Measurements from ENCODE around the gene CDC40. TPM values are rescaled to one million over a fixed set of nuclear protein-coding genes. Genes with fewer than 3 reads are reported as not detected.

Gene CDC40
- total RNA-seq, 4 donors from 2014 or later, result 20.3 to 34.8 (median 23.4) TPM

DNA sequence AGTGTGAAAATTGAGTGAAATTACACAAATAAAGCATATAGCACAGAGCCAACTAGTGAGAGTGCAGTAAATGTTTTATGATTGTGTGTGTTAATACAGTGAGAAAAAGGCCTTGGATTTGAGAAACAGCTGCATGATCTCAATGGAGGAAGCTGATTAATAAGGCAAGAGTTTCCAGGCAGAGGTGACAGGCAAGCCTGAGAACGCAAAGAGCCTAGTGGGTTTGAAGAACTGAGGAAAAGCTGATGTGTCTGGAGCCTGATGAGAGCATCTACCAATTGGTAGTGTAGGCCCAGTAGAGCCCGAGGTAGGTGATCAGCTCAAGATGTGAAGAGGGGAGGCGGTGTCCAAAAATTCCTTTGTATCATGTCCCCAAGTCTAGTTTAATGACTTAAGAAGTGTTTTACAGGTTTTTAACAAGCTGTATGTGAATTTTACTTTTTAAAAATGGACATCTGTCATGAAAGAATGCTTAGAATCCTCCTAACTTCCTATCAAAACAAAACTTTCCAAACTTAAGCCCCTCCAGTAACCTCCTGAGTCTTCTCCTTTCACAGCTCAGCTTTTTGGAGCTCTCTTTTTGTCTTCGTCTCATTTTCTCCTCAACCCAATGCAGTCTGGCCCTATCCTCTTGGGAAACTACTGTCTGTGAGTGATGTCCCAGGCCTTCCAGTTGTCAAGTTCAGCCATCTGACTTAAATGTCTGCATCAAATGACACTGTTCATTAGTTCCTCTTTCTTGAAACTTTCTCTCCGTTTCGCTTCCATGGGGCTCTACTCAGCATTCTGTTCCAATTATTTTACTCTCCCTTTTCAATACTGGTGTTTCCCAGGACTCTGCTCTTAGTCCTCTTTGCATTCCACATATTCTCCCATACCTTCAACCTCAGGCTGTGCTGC lies 1.2 kb downstream of the CDC40 start:
- Histone ChIP-seq H3K4me1 (peaks cover 11 to 15% of the 10 kb centered on the region in 2 donors), H3K27ac (peak overlapping the region in 1 of 2 donors; percentile 92), H3K27me3 (no peaks in the 10 kb centered on the region), H3K36me3 (no peaks in the 10 kb centered on the region), H3K9me3 (no peaks in the 10 kb centered on the region), H3K4me3 (peak overlapping the region; percentile 74 to 89)
- no peak for DNase-seq
- TF ChIP-seq, protein P1, sequence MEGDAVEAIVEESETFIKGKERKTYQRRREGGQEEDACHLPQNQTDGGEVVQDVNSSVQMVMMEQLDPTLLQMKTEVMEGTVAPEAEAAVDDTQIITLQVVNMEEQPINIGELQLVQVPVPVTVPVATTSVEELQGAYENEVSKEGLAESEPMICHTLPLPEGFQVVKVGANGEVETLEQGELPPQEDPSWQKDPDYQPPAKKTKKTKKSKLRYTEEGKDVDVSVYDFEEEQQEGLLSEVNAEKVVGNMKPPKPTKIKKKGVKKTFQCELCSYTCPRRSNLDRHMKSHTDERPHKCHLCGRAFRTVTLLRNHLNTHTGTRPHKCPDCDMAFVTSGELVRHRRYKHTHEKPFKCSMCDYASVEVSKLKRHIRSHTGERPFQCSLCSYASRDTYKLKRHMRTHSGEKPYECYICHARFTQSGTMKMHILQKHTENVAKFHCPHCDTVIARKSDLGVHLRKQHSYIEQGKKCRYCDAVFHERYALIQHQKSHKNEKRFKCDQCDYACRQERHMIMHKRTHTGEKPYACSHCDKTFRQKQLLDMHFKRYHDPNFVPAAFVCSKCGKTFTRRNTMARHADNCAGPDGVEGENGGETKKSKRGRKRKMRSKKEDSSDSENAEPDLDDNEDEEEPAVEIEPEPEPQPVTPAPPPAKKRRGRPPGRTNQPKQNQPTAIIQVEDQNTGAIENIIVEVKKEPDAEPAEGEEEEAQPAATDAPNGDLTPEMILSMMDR (IDR thresholded peaks at IDR 0.05), result no peak
- no peak for TF ChIP-seq POLR2A (IDR thresholded peaks at IDR 0.05)
- intact Hi-C loops (cut with DNase I; ENCODE audit: low total_unique reads), result no loop called here

DNA sequence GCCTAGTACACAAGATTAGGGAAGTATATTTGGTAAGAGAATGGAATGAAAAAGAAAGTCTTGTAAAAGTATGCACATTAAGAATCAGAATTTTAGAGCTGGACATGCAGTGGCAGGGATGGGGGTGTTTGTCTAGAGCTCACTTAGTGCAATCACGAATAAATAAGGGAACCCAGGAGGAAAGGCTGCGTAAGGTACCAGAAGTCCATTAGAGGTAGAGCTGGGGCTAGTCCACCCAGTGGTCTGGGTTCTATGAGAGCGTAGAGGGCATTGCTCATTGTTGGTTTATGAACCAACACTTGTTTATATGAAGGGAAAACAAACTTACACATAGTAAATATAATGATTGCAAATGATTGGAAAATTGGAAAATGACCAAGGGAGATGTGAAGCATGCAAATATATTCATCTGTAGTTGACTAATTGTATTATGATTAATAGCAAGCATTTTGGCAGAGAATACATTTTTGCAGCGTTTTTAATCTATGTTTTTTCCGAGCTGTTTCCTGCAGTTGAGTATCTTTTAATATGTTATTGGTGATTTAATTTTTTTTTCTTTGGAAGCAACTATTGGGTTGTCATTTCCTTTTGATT lies 3.2 kb downstream of the CDC40 start:
- no peaks in the 10 kb centered on the region for H3K27me3 ChIP-seq
- intact Hi-C loops (cut with DNase I; ENCODE audit: low total_unique reads), result no loop called here
- no peaks in the 10 kb centered on the region for H3K36me3 ChIP-seq
- no peak overlapping the region for H3K4me3 ChIP-seq
- TF ChIP-seq, protein P1 (IDR thresholded peaks at IDR 0.05), result no peak
- TF ChIP-seq POLR2A (IDR thresholded peaks at IDR 0.05), result no peak
- no peak overlapping the region for H3K27ac ChIP-seq
- DNase-seq, result no peak
- no peaks in the 10 kb centered on the region for H3K9me3 ChIP-seq
- peaks cover 4 to 15% of the 10 kb centered on the region in 2 donors for H3K4me1 ChIP-seq

DNA sequence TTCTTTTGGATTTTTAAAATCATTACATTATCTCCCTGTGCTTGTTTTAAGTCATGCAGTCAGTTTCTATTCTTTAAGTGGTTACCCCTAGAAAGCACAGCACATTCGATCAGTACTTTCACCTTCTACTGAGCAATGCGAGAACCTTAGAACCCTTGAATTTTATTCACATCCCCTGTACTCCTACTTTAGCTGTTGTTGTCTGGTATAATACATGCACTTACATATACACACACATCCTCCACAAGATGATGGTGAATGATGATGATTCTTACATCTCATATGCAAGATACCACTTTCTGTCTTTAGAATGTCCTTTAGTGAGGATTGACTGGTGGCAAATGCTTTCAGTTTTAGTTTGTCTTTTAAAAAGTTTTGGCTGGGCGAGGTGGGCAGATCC lies 5.7 kb downstream of the CDC40 start:
- Histone ChIP-seq H3K9me3 (no peaks in the 10 kb centered on the region), H3K4me1 (peaks cover 4 to 14% of the 10 kb centered on the region in 2 donors), H3K36me3 (no peaks in the 10 kb centered on the region), H3K4me3 (no peak overlapping the region), H3K27me3 (no peaks in the 10 kb centered on the region), H3K27ac (no peak overlapping the region)
- intact Hi-C loops (cut with DNase I; ENCODE audit: low total_unique reads), result no loop called here
- TF ChIP-seq, protein P1 (IDR thresholded peaks at IDR 0.05), result no peak
- TF ChIP-seq POLR2A (IDR thresholded peaks at IDR 0.05), result no peak
- no peak for DNase-seq

DNA sequence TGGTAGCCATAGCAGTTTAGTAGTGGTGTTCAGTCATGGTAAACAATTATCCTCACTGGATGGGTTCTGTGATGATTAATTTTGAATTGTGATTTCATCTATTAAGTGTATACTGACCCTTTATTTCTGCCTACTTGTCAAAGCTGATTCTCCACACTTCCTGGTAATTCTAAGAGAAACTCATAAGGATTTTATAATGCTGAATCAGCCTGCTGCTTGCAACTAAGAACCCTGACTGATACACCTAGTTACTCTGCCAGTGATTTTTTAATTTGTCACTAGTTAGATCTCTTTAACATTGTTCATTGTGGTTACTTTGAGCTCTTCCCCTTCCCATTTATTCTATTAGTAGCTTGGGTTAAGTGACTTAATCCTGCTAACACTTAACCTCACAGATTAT lies 8.6 kb downstream of the CDC40 start:
- Histone ChIP-seq H3K4me1 (no peaks in the 10 kb centered on the region), H3K9me3 (no peaks in the 10 kb centered on the region), H3K4me3 (no peak overlapping the region), H3K27ac (no peak overlapping the region), H3K36me3 (no peaks in the 10 kb centered on the region), H3K27me3 (no peaks in the 10 kb centered on the region)
- no peak for DNase-seq
- intact Hi-C loops (cut with DNase I; ENCODE audit: low total_unique reads), result no loop called here
- TF ChIP-seq POLR2A (IDR thresholded peaks at IDR 0.05), result no peak
- TF ChIP-seq, protein P1 (IDR thresholded peaks at IDR 0.05), result no peak

DNA sequence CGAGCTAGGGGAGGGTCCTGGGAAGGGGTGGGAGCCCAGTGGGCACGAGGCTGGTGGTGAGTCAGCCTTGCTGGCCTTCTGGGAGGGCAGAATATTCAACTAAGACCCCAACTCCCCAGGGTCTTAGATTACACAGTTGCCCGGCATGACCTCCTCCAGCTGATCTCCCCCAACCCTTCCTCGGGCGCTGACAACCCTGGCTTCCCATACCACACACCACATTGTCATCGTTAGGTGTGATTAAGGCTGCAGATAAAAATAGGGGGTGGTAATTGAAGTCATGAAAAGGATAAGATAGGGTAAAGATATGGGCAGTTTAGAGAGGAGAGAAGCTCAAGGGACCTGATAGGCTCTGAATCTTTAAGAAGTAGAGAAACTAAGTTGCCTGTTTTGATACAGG lies 10.5 kb downstream of the CDC40 start:
- Histone ChIP-seq H3K27ac (no peak overlapping the region), H3K36me3 (no peaks in the 10 kb centered on the region), H3K4me1 (peaks cover 0 to under 1% of the 10 kb centered on the region in 2 donors), H3K4me3 (no peak overlapping the region), H3K9me3 (no peaks in the 10 kb centered on the region), H3K27me3 (no peaks in the 10 kb centered on the region)
- intact Hi-C loops (cut with DNase I; ENCODE audit: low total_unique reads), result no loop called here
- no peak for DNase-seq
- TF ChIP-seq, protein P1 (IDR thresholded peaks at IDR 0.05), result no peak
- no peak for TF ChIP-seq POLR2A (IDR thresholded peaks at IDR 0.05)
